Activated naive CD4-positive, alpha-beta T cell treated with anti-CD3 and anti-CD28 coated beads, Interleukin-2, amount 50 U/mL, for 16 hours (primary cell): Measurements from ENCODE around the gene PCED1B.
A peak's percentile ranks its signal among the peaks of the same experiment; 100 is the strongest.
"Not testable (repeated sequence)": the region's sequence is repeated elsewhere in the genome, so short reads cannot be mapped to it uniquely, and the experiment has no call there.

Experiments
- DNase-seq: peaks from one replicate; pipeline ENCODE4 v3.0.0-alpha.2; 2020

Gene PCED1B

GRCh38 chr12:47079468-47079980 lies at the start of gene PCED1B, which contains the start of gene AMIGO2:
PCED1B (plus strand) TSS chr12:47079621; CDS start chr12:47235064, 155,443 bp downstream.
AMIGO2 (minus strand) TSS chr12:47079959; CDS start chr12:47079002, 957 bp downstream.
- DNase-seq, result peak; percentile 66

GRCh38 chr12:47029903-47030302 lies 49.5 kb upstream of the PCED1B start:
- DNase-seq, result no peak

GRCh38 chr12:47032644-47033043 lies 46.8 kb upstream of the PCED1B start:
- DNase-seq, result no peak

- no peak for DNase-seq
Measured at GRCh38 chr12:47033081-47033480, 46.3 kb upstream of the PCED1B start.

- DNase-seq, result no peak
Measured at GRCh38 chr12:47033789-47034555, 45.4 kb upstream of the PCED1B start.

GRCh38 chr12:47034661-47035060 lies 44.8 kb upstream of the PCED1B start:
- DNase-seq, result no peak

- no peak for DNase-seq
Measured at GRCh38 chr12:47035484-47035883, 43.9 kb upstream of the PCED1B start.

- DNase-seq, result no peak
Measured at GRCh38 chr12:47038270-47038748, 41.1 kb upstream of the PCED1B start.

GRCh38 chr12:47039079-47039478 lies 40.3 kb upstream of the PCED1B start:
- no peak for DNase-seq

GRCh38 chr12:47039756-47040155 lies 39.7 kb upstream of the PCED1B start:
- no peak for DNase-seq

GRCh38 chr12:47041327-47041726 lies 38.1 kb upstream of the PCED1B start:
- DNase-seq, result no peak

- DNase-seq, result no peak
Measured at GRCh38 chr12:47048541-47048940, 30.9 kb upstream of the PCED1B start.

- not testable (repeated sequence) for DNase-seq
Measured at GRCh38 chr12:47051291-47051690, 28.1 kb upstream of the PCED1B start.

GRCh38 chr12:47052274-47052673 lies 27.1 kb upstream of the PCED1B start:
- DNase-seq, result no peak

- no peak for DNase-seq
Measured at GRCh38 chr12:47053961-47054360, 25.5 kb upstream of the PCED1B start.

- no peak for DNase-seq
Measured at GRCh38 chr12:47054659-47055058, 24.8 kb upstream of the PCED1B start.

- not testable (repeated sequence) for DNase-seq
Measured at GRCh38 chr12:47055856-47056255, 23.6 kb upstream of the PCED1B start.

- DNase-seq, result not testable (repeated sequence)
Measured at GRCh38 chr12:47056944-47057343, 22.5 kb upstream of the PCED1B start.

GRCh38 chr12:47058640-47059039 lies 20.8 kb upstream of the PCED1B start:
- not testable (repeated sequence) for DNase-seq

- no peak for DNase-seq
Measured at GRCh38 chr12:47065546-47065945, 13.9 kb upstream of the PCED1B start.

- no peak for DNase-seq
Measured at GRCh38 chr12:47066278-47067025, 13.0 kb upstream of the PCED1B start.

GRCh38 chr12:47067176-47067575 lies 12.2 kb upstream of the PCED1B start:
- no peak for DNase-seq

GRCh38 chr12:47067771-47068431 lies 11.5 kb upstream of the PCED1B start:
- DNase-seq, result no peak
